Neural cell (in vitro differentiated cells): ENCODE data around the gene CUX1. TPM values are rescaled to one million over a fixed set of nuclear protein-coding genes. Genes with fewer than 3 reads are reported as not detected.

Experiments used
- H2AFZ ChIP-seq: fragments of 200-600, 300-800 bp; sonication (generic), shearing (Covaris generic); 2 replicates; pipeline ENCODE4 v1.6.0; 2014; ENCODE audit warnings: low read depth, mild to moderate bottlenecking, antibody characterized with exemption, low read length, moderate library complexity
- H3F3A ChIP-seq: fragments of 200-600 bp; shearing (Covaris generic); 2 replicates; pipeline ENCODE4 v1.6.1; 2016; ENCODE audit warnings: mild to moderate bottlenecking, moderate library complexity, mixed read lengths, antibody characterized with exemption, low read length; ENCODE audit not compliant: insufficient read depth, poor library complexity, severe bottlenecking
- H3K27ac ChIP-seq: fragments of 200-600, 300-800 bp; sonication (generic), shearing (Covaris generic); 2 replicates; pipeline ENCODE4 v1.5.1; 2014; ENCODE audit warnings: mild to moderate bottlenecking, low read length, moderate library complexity
- H3K27me3 ChIP-seq: fragments of 300-800, 200-600 bp; sonication (generic), shearing (Covaris generic); 2 replicates; pipeline ENCODE4 v1.6.0; 2014; ENCODE audit warnings: mild to moderate bottlenecking, low read depth, low read length, moderate library complexity; ENCODE audit not compliant: insufficient read depth
- H3K36me3 ChIP-seq: fragments of 300-800, 200-600 bp; sonication (generic), shearing (Covaris generic); 2 replicates; pipeline ENCODE4 v1.5.1; 2014; ENCODE audit warnings: mild to moderate bottlenecking, antibody characterized with exemption, low read length, moderate library complexity; ENCODE audit not compliant: insufficient read depth
- H3K4me2 ChIP-seq: fragments of 300-800, 200-600 bp; sonication (generic), shearing (Covaris generic); 2 replicates; pipeline ENCODE4 v1.6.0; 2014; ENCODE audit warnings: mild to moderate bottlenecking, low read length
- H3K4me3 ChIP-seq: fragments of 300-800, 200-600 bp; sonication (generic), shearing (Covaris generic); 2 replicates; pipeline ENCODE4 v1.5.1; 2014; ENCODE audit warnings: mild to moderate bottlenecking, low read length, moderate library complexity
- H3K79me2 ChIP-seq: fragments of 200-600 bp; shearing (Covaris generic); replicated peaks from 2 replicates; pipeline ENCODE4 v1.6.0; 2014; ENCODE audit warnings: mild to moderate bottlenecking, low read length, moderate library complexity; ENCODE audit not compliant: insufficient read depth
- H3K9ac ChIP-seq: fragments of 300-800, 200-600 bp; sonication (generic), shearing (Covaris generic); 2 replicates; pipeline ENCODE4 v1.6.1; 2016; ENCODE audit warnings: mild to moderate bottlenecking, low read length, mixed read lengths
- H3K9me2 ChIP-seq: fragments of 200-600 bp; shearing (Covaris generic); 2 replicates; pipeline ENCODE4 v1.6.1; 2016; ENCODE audit warnings: mild to moderate bottlenecking, low read length, mixed read lengths; ENCODE audit not compliant: insufficient read depth
- H3K9me3 ChIP-seq: fragments of 200-600, 300-800 bp; sonication (generic), shearing (Covaris generic); 2 replicates; pipeline ENCODE4 v1.6.1; 2016; ENCODE audit warnings: mild to moderate bottlenecking, mixed run types, low read length, moderate library complexity, mixed read lengths
- H4K20me1 ChIP-seq: fragments of 200-600 bp; shearing (Covaris generic); 2 replicates; pipeline ENCODE4 v1.6.1; 2016; ENCODE audit warnings: mild to moderate bottlenecking, mixed run types; ENCODE audit not compliant: insufficient read depth
- CTCF ChIP-seq: fragments of 450-650 bp; IDR thresholded peaks from 2 replicates; pipeline ENCODE4 v1.5.1; 2014; ENCODE audit warnings: antibody characterized with exemption, mild to moderate bottlenecking, moderate library complexity; ENCODE audit not compliant: poor library complexity, severe bottlenecking
- EZH2 ChIP-seq: fragments of 200-600, 300-800 bp; shearing (Covaris generic), sonication (generic); IDR thresholded peaks from 2 replicates; pipeline ENCODE4 v1.6.1; 2014; ENCODE audit warnings: antibody characterized with exemption, low read length, borderline replicate concordance, mild to moderate bottlenecking; ENCODE audit not compliant: insufficient read depth, poor library complexity, severe bottlenecking
- MXI1 ChIP-seq: fragments of 450-650 bp; conservative IDR thresholded peaks from 2 replicates; pipeline ENCODE4 v1.6.1; 2014; ENCODE audit warnings: antibody characterized with exemption, mild to moderate bottlenecking; ENCODE audit not compliant: poor library complexity, severe bottlenecking
- RAD21 ChIP-seq: fragments of 450-650 bp; conservative IDR thresholded peaks from 2 replicates; pipeline ENCODE4 v1.6.1; 2014; ENCODE audit warnings: antibody characterized with exemption, mild to moderate bottlenecking, moderate library complexity
- REST ChIP-seq: IDR thresholded peaks from 2 replicates; pipeline ENCODE4 v1.6.1; 2012; ENCODE audit warnings: borderline replicate concordance
- SMC3 ChIP-seq: fragments of 450-650 bp; conservative IDR thresholded peaks from 2 replicates; pipeline ENCODE4 v1.6.1; 2014; ENCODE audit warnings: antibody characterized with exemption, mild to moderate bottlenecking, moderate library complexity; ENCODE audit not compliant: poor library complexity
- TAF1 ChIP-seq: IDR thresholded peaks from 2 replicates; pipeline ENCODE4 v1.6.1; 2012; ENCODE audit warnings: low read depth
- polyA plus RNA-seq: library from polyadenylated mRNA; depleted of rRNA; stranded (reverse); fragments of >200 nt; gene quantifications from 2 replicates; pipeline ENCODE4 v1.2.3, GENCODE V29; 2014

The CUX1 gene
- polyA plus RNA-seq, 1 donor from 2014 or later, result 26.6 TPM

GRCh38 chr7:102072003-102072402 lies 254.6 kb downstream of the CUX1 start:
- no peak overlapping the region for H3K27ac ChIP-seq
- H3K4me3 ChIP-seq, result no peak overlapping the region
- H3K4me2 ChIP-seq, result no peak overlapping the region
- H4K20me1 ChIP-seq, result no peaks in the 10 kb centered on the region
- H3K9ac ChIP-seq, result no peak overlapping the region
- no peaks in the 10 kb centered on the region for H3K9me3 ChIP-seq
- no peaks in the 10 kb centered on the region for H3K36me3 ChIP-seq
- no peaks in the 10 kb centered on the region for H3K9me2 ChIP-seq
- no peak overlapping the region for H2AFZ ChIP-seq
- TF ChIP-seq SMC3, result no peak
- TF ChIP-seq RAD21, result no peak
- H3K27me3 ChIP-seq, result no peaks in the 10 kb centered on the region
- H3K79me2 ChIP-seq, result no peaks in the 10 kb centered on the region
- no peaks in the 10 kb centered on the region for H3F3A ChIP-seq

- H3F3A ChIP-seq, result no peaks in the 10 kb centered on the region
- no peaks in the 10 kb centered on the region for H3K79me2 ChIP-seq
- no peak overlapping the region for H2AFZ ChIP-seq
- no peaks in the 10 kb centered on the region for H4K20me1 ChIP-seq
- no peaks in the 10 kb centered on the region for H3K9me2 ChIP-seq
- H3K9me3 ChIP-seq, result no peaks in the 10 kb centered on the region
- H3K36me3 ChIP-seq, result no peaks in the 10 kb centered on the region
- no peak overlapping the region for H3K27ac ChIP-seq
- H3K27me3 ChIP-seq, result no peaks in the 10 kb centered on the region
- no peak overlapping the region for H3K4me3 ChIP-seq
- no peak overlapping the region for H3K9ac ChIP-seq
- TF ChIP-seq MXI1, result no peak
- TF ChIP-seq CTCF, result no peak
- no peak for TF ChIP-seq REST
- no peak for TF ChIP-seq SMC3
- no peak for TF ChIP-seq EZH2
- TF ChIP-seq RAD21, result no peak
- no peak for TF ChIP-seq TAF1
- H3K4me2 ChIP-seq, result no peak overlapping the region
Observed at GRCh38 chr7:102072636-102073209, 255.3 kb downstream of the CUX1 start.
